ENCODE data around the gene KDM7A.

DNA sequence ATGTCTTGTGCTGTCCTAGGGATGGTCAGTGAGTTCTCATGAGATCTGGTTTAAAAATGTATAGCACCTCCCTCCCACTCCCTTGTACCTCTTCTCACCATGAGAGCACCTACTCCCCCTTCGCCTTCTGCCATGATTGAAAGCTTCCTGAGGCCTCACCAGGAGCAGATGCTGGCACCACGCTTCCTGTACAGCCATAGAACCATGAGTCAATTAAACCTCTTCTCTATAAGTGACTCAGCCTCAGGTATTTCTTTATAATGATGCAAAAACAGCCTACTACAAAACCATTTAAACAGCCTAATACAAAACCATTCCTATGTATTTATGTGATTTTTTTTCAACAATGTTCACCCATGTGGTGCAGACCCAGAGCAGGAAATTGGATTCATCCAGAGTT, 32.0 kb downstream of the KDM7A start:
- TF ChIP-seq ZNF155 (tag by site-specific recombination; IDR thresholded peaks at IDR 0.05) (no peak), ZNF664 (tag by site-specific recombination; IDR thresholded peaks at IDR 0.05) (no peak), SP2 (tag by site-specific recombination; IDR thresholded peaks at IDR 0.05) (no peak), ZNF707 (tag by site-specific recombination; IDR thresholded peaks at IDR 0.05) (no peak)
- TF ChIP-seq, protein P1, sequence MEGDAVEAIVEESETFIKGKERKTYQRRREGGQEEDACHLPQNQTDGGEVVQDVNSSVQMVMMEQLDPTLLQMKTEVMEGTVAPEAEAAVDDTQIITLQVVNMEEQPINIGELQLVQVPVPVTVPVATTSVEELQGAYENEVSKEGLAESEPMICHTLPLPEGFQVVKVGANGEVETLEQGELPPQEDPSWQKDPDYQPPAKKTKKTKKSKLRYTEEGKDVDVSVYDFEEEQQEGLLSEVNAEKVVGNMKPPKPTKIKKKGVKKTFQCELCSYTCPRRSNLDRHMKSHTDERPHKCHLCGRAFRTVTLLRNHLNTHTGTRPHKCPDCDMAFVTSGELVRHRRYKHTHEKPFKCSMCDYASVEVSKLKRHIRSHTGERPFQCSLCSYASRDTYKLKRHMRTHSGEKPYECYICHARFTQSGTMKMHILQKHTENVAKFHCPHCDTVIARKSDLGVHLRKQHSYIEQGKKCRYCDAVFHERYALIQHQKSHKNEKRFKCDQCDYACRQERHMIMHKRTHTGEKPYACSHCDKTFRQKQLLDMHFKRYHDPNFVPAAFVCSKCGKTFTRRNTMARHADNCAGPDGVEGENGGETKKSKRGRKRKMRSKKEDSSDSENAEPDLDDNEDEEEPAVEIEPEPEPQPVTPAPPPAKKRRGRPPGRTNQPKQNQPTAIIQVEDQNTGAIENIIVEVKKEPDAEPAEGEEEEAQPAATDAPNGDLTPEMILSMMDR (tag by site-specific recombination; IDR thresholded peaks at IDR 0.05), result no peak
- TF ChIP-seq, protein P2, sequence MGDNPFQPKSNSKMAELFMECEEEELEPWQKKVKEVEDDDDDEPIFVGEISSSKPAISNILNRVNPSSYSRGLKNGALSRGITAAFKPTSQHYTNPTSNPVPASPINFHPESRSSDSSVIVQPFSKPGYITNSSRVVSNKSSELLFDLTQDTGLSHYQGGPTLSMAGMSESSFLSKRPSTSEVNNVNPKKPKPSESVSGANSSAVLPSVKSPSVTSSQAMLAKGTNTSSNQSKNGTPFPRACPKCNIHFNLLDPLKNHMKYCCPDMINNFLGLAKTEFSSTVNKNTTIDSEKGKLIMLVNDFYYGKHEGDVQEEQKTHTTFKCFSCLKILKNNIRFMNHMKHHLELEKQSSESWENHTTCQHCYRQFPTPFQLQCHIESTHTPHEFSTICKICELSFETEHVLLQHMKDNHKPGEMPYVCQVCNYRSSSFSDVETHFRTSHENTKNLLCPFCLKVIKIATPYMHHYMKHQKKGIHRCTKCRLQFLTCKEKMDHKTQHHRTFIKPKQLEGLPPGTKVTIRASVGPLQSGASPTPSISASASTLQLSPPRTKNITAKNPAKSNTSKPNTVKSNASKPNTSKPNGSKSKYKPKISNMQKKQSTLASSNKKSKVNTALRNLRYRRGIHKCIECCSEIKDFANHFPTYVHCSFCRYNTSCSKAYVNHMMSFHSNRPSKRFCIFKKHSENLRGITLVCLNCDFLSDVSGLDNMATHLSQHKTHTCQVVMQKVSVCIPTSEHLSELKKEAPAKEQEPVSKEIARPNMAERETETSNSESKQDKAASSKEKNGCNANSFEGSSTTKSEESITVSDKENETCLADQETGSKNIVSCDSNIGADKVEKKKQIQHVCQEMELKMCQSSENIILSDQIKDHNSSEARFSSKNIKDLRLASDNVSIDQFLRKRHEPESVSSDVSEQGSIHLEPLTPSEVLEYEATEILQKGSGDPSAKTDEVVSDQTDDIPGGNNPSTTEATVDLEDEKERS (tag by site-specific recombination; IDR thresholded peaks at IDR 0.05), result no peak

All from HEK293 (cell line).